HepG2 (cell line): Measurements from ENCODE around the gene CERS4. TPM values are rescaled to one million over a fixed set of nuclear protein-coding genes. Genes with fewer than 3 reads are reported as not detected.
A peak's percentile ranks its signal among the peaks of the same experiment; 100 is the strongest.

ENCODE experiments used
- BCL6 ChIP-seq: IDR thresholded peaks from 2 replicates; pipeline ENCODE4 v1.6.1; 2016; ENCODE audit warnings: missing genetic modification reagents, missing compliant biosample characterization
- EEA1 ChIP-seq: sonication (generic); formaldehyde crosslinking; IDR thresholded peaks from 2 replicates; pipeline ENCODE4 v1.5.1; 2020; ENCODE audit warnings: mild to moderate bottlenecking, missing genetic modification reagents, borderline replicate concordance
- HMGXB4 ChIP-seq, 2 experiments: sonication (generic) in 1 of 2; formaldehyde crosslinking in 1 of 2; IDR thresholded peaks; 2 replicates each; pipeline versions ENCODE4 v1.4.0 to v1.6.1; 2018 to 2020; ENCODE audit warnings: missing genetic modification reagents in 2 of 2, borderline replicate concordance in 1 of 2, low read depth in 1 of 2, mild to moderate bottlenecking in 1 of 2, missing biosample characterization in 1 of 2
- HOMEZ ChIP-seq: IDR thresholded peaks from 2 replicates; pipeline ENCODE4 v1.6.1; 2016; ENCODE audit warnings: low read depth
- JARID2 ChIP-seq: sonication (generic); formaldehyde crosslinking; IDR thresholded peaks from 2 replicates; pipeline ENCODE4 v1.8.1; 2023; ENCODE audit warnings: missing genetic modification reagents, inconsistent platforms; ENCODE audit not compliant: insufficient replicate concordance
- JUNB ChIP-seq: sonication (generic); formaldehyde crosslinking; IDR thresholded peaks from 2 replicates; pipeline ENCODE4 v1.8.0; 2022; ENCODE audit warnings: missing genetic modification reagents, mild to moderate bottlenecking, borderline replicate concordance
- KDM5B ChIP-seq: sonication (generic); formaldehyde crosslinking; IDR thresholded peaks from 2 replicates; pipeline ENCODE4 v1.4.0; 2020; ENCODE audit warnings: missing genetic modification reagents, mild to moderate bottlenecking, borderline replicate concordance
- MXI1 ChIP-seq: IDR thresholded peaks from 3 replicates; pipeline ENCODE4 v1.6.1; 2012; ENCODE audit warnings: low read depth, low read length, inconsistent platforms, borderline replicate concordance
- MYPOP ChIP-seq: sonication (generic); formaldehyde crosslinking; IDR thresholded peaks from 2 replicates; pipeline ENCODE4 v1.8.1; 2023; ENCODE audit warnings: mild to moderate bottlenecking, moderate library complexity, missing genetic modification reagents
- NAIF1 ChIP-seq: sonication (generic); formaldehyde crosslinking; IDR thresholded peaks from 2 replicates; pipeline ENCODE4 v1.5.0; 2020; ENCODE audit warnings: mild to moderate bottlenecking, missing genetic modification reagents, borderline replicate concordance
- NR2F2 ChIP-seq: IDR thresholded peaks from 2 replicates; pipeline ENCODE4 v1.6.1; 2012; ENCODE audit warnings: low read depth, inconsistent platforms, borderline replicate concordance
- PAX8 ChIP-seq: sonication (generic); formaldehyde crosslinking; IDR thresholded peaks from 2 replicates; pipeline ENCODE4 v1.8.0; 2022; ENCODE audit warnings: mild to moderate bottlenecking, missing genetic modification reagents, borderline replicate concordance
- PITX1 ChIP-seq: sonication (generic); formaldehyde crosslinking; IDR thresholded peaks from 2 replicates; pipeline ENCODE4 v1.5.1; 2020; ENCODE audit warnings: mild to moderate bottlenecking, missing genetic modification reagents
- PRPF4 ChIP-seq: fragments of 200-400 bp; formaldehyde crosslinking; IDR thresholded peaks from 2 replicates; pipeline ENCODE4 v1.6.1; 2016; ENCODE audit warnings: low read length, low read depth; ENCODE audit not compliant: poor library complexity, severe bottlenecking
- RCOR2 ChIP-seq: IDR thresholded peaks from 2 replicates; pipeline ENCODE4 v1.6.1; 2016; ENCODE audit warnings: missing biosample characterization, missing genetic modification reagents
- SOX6 ChIP-seq, 2 experiments: fragments of 450-650 bp in 1 of 2; sonication (generic) in 1 of 2; formaldehyde crosslinking in 1 of 2; IDR thresholded peaks; 2 replicates each; pipeline versions ENCODE4 v1.4.0 to v1.6.1; 2017 to 2020; ENCODE audit warnings: antibody characterized with exemption in 1 of 2, mild to moderate bottlenecking in 1 of 2, missing genetic modification reagents in 1 of 2
- TBX3 ChIP-seq: fragments of 450-650 bp; IDR thresholded peaks from 2 replicates; pipeline ENCODE4 v1.6.1; 2017; ENCODE audit warnings: antibody characterized with exemption, mild to moderate bottlenecking, inconsistent platforms, borderline replicate concordance
- TEAD2 ChIP-seq: sonication (generic); formaldehyde crosslinking; IDR thresholded peaks from 2 replicates; pipeline ENCODE4 v1.9.0; 2021; ENCODE audit warnings: missing genetic modification reagents
- ZC3H13 ChIP-seq: sonication (generic); formaldehyde crosslinking; IDR thresholded peaks from 2 replicates; pipeline ENCODE4 v1.8.1; 2023; ENCODE audit warnings: mild to moderate bottlenecking, missing genetic modification reagents, moderate library complexity
- ZFP1 ChIP-seq: IDR thresholded peaks from 2 replicates; pipeline ENCODE4 v1.6.1; 2016
- ZNF101 ChIP-seq: sonication (generic); formaldehyde crosslinking; IDR thresholded peaks from 2 replicates; pipeline ENCODE4 v1.4.0; 2020; ENCODE audit warnings: mild to moderate bottlenecking, low read depth, missing genetic modification reagents, borderline replicate concordance
- ZNF331 ChIP-seq: sonication (generic); formaldehyde crosslinking; IDR thresholded peaks from 2 replicates; pipeline ENCODE4 v1.4.0; 2020; ENCODE audit warnings: missing genetic modification reagents
- ZNF576 ChIP-seq: sonication (generic); formaldehyde crosslinking; IDR thresholded peaks from 2 replicates; pipeline ENCODE4 v1.4.0; 2020; ENCODE audit warnings: mild to moderate bottlenecking, missing genetic modification reagents
- polyA plus RNA-seq, 8 experiments: library from polyadenylated mRNA; depleted of rRNA in 3 of 8; stranded (reverse) in 7 of 8; unstranded in 1 of 8; fragments of >200 nt; fragmentation: Illumina TruSeq in 4 of 8; extraction: Trizol in 4 of 8; gene quantifications; 2 replicates each; pipeline versions ENCODE4 v1.2.1 to v1.2.3, GENCODE V29; 2011 to 2016; ENCODE audit warnings: low read depth in 4 of 8, missing spikeins in 1 of 8, mixed read lengths in 1 of 8; ENCODE audit not compliant: insufficient read depth in 1 of 8
- total RNA-seq, 5 experiments: library from RNA; depleted of rRNA; stranded (reverse); fragments of >200 nt; fragmentation: Illumina TruSeq; extraction: Trizol; gene quantifications; 2 replicates each; pipeline ENCODE4 v1.2.3, GENCODE V29; 2016; ENCODE audit warnings: low read depth in 1 of 5

CERS4 gene
- total and polyA plus RNA-seq, 2 of the 13 experiments (the other 11 are each of a cell fraction or from before 2014, with no cell fraction given), result 74.7 to 83.5 TPM

- TF ChIP-seq MYPOP (CRISPR knock-in tag) (peak; percentile 75; the same call in 1 of the 2 replicates), ZC3H13 (no peak), TEAD2 (CRISPR knock-in tag) (no peak), KDM5B (CRISPR knock-in tag) (no peak), MXI1 (peak; percentile 44; the same call in 1 of the 3 replicates), ZNF576 (CRISPR knock-in tag) (no peak), JUNB (no peak), SOX6 (IDR thresholded peaks at IDR 0.05) (no peak), SOX6 (CRISPR knock-in tag; IDR thresholded peaks at IDR 0.05) (peak; percentile 82), JARID2 (CRISPR knock-in tag) (no peak), PITX1 (CRISPR knock-in tag) (0 out of 2 replicates have a peak, but pooled peaks have one; percentile 45), EEA1 (CRISPR knock-in tag) (no peak), TBX3 (peak; percentile 32; the same call in 1 of the 2 replicates), PRPF4 (no peak), BCL6 (peak; percentile 82), ZNF331 (peak; percentile 66; the same call in 1 of the 2 replicates), PAX8 (CRISPR knock-in tag) (no peak), ZNF101 (CRISPR knock-in tag) (no peak), HMGXB4 (CRISPR knock-in tag; IDR thresholded peaks at IDR 0.05; ENCODE audit: borderline replicate concordance in 1 of 2, low read depth in 1 of 2) (no peak; a peak in 2 of 4 replicates), ZFP1 (CRISPR knock-in tag) (no peak), NR2F2 (peak; percentile 93), RCOR2 (peak; percentile 69; the same call in 1 of the 2 replicates), HOMEZ (CRISPR knock-in tag) (peak; percentile 77; the same call in 1 of the 2 replicates), NAIF1 (CRISPR knock-in tag) (no peak)
Observed at GRCh38 chr19:8245869-8246835, 37.0 kb downstream of the CERS4 start (continued).
